Keratinocyte (primary cell): ENCODE measurements around the gene S100A1. TPM values are rescaled to one million over a fixed set of nuclear protein-coding genes. Genes with fewer than 3 reads are reported as not detected.
A peak's percentile ranks its signal among the peaks of the same experiment; 100 is the strongest.

Experiments used
- DNase-seq: peaks from one replicate; pipeline ENCODE4 v3.0.0-alpha.2; 2011; ENCODE audit warnings: low read depth, missing footprints, low spot score
- FAIRE-seq: peaks from 2 replicates; lab custom pipeline; 2011; peaks lifted over from hg19 to GRCh38; lab: Jason Lieb, UNC
- H2AFZ ChIP-seq: 2 replicates; pipeline ENCODE4 v1.6.0; 2012; ENCODE audit warnings: low read length, control low read depth, inconsistent platforms; ENCODE audit not compliant: control insufficient read depth
- H3K27ac ChIP-seq: 2 replicates; pipeline ENCODE4 v1.5.1; 2011; ENCODE audit warnings: low read length; ENCODE audit not compliant: control insufficient read depth, insufficient read depth
- H3K27me3 ChIP-seq: 3 replicates; pipeline ENCODE4 v1.6.0; 2011; ENCODE audit warnings: low read length; ENCODE audit not compliant: control insufficient read depth, insufficient read depth; ENCODE audit errors: extremely low read depth
- H3K36me3 ChIP-seq, 2 experiments: 2 replicates in 1 of 2; 3 replicates in 1 of 2; pipeline ENCODE4 v1.5.1; 2011; ENCODE audit warnings: low read length in 2 of 2, mild to moderate bottlenecking in 1 of 2; ENCODE audit not compliant: control insufficient read depth in 2 of 2, insufficient read depth in 2 of 2; ENCODE audit errors: extremely low read depth in 1 of 2
- H3K4me1 ChIP-seq: 3 replicates; pipeline ENCODE4 v1.5.1; 2011; ENCODE audit warnings: low read length; ENCODE audit not compliant: control insufficient read depth, insufficient read depth; ENCODE audit errors: extremely low read depth
- H3K4me2 ChIP-seq: 3 replicates; pipeline ENCODE4 v1.6.0; 2011; ENCODE audit warnings: low read depth, low read length; ENCODE audit not compliant: control insufficient read depth, insufficient read depth; ENCODE audit errors: extremely low read depth
- H3K4me3 ChIP-seq, 3 experiments: fragments of 200-600 bp in 1 of 3; sonication (generic) in 1 of 3; 2 replicates in 2 of 3; 3 replicates in 1 of 3; pipeline ENCODE4 v1.5.1; 2011 to 2016; ENCODE audit warnings: low read length in 3 of 3, mild to moderate bottlenecking in 3 of 3, control low read depth in 2 of 3, inconsistent platforms in 1 of 3, low read depth in 1 of 3, mixed read lengths in 1 of 3, mixed run types in 1 of 3, moderate library complexity in 1 of 3; ENCODE audit not compliant: control insufficient read depth in 2 of 3, insufficient read depth in 2 of 3; ENCODE audit errors: extremely low read depth in 1 of 3
- H3K79me2 ChIP-seq: 2 replicates; pipeline ENCODE4 v1.6.0; 2012; ENCODE audit warnings: low read length; ENCODE audit not compliant: control insufficient read depth, insufficient read depth
- H3K9ac ChIP-seq: 3 replicates; pipeline ENCODE4 v1.6.0; 2011; ENCODE audit warnings: low read length; ENCODE audit not compliant: control insufficient read depth, insufficient read depth; ENCODE audit errors: extremely low read depth
- H3K9me1 ChIP-seq: 3 replicates; pipeline ENCODE4 v1.6.0; 2011; ENCODE audit warnings: low read length; ENCODE audit not compliant: control insufficient read depth, insufficient read depth; ENCODE audit errors: extremely low read depth
- H3K9me3 ChIP-seq: 2 replicates; pipeline ENCODE4 v1.5.1; 2012; ENCODE audit warnings: low read depth, low read length; ENCODE audit not compliant: control insufficient read depth
- H4K20me1 ChIP-seq: 3 replicates; pipeline ENCODE4 v1.6.0; 2011; ENCODE audit warnings: low read length; ENCODE audit not compliant: control insufficient read depth, insufficient read depth; ENCODE audit errors: extremely low read depth
- EZH2 ChIP-seq: IDR thresholded peaks from one replicate; pipeline ENCODE4 v1.6.1; 2012; ENCODE audit warnings: inconsistent platforms, mild to moderate bottlenecking, low read length, moderate library complexity
- dilution Hi-C: fragments of 300-500 bp; cut with MboI; formaldehyde crosslinking; loops from one replicate; pipeline ENCODE4 v1.7.0; 2020; ENCODE audit warnings: low sequenced_read_pairs; ENCODE audit not compliant: extremely low pct_ligation_motif_present
- polyA minus RNA-seq, 3 experiments: library from RNA; depleted of rRNA, polyadenylated mRNA; stranded (reverse); fragments of >200 nt; gene quantifications; 1 replicate in 1 of 3; 2 replicates in 1 of 3; 3 replicates in 1 of 3; pipeline ENCODE4 v1.2.3, GENCODE V29; 2011
- polyA plus RNA-seq, 5 experiments: library from polyadenylated mRNA; depleted of rRNA in 3 of 5; stranded (reverse) in 3 of 5; stranded (forward) in 1 of 5; unstranded in 1 of 5; fragments of >200 nt; gene quantifications; 1 replicate in 1 of 5; 2 replicates in 3 of 5; 3 replicates in 1 of 5; pipeline versions ENCODE4 v1.2.1 to v1.2.3, GENCODE V29; 2011 to 2012; ENCODE audit warnings: missing spikeins in 2 of 5, low read depth in 1 of 5, low replicate concordance in 1 of 5
- TF ChIP-seq, protein P1 (sequence below), 3 experiments: IDR thresholded peaks in 1 of 3; conservative IDR thresholded peaks in 1 of 3; optimal IDR thresholded peaks in 1 of 3; 2 replicates in 2 of 3; 3 replicates in 1 of 3; pipeline versions ENCODE3 to v1.5.1; 2011; ENCODE audit warnings: low read length in 3 of 3, mild to moderate bottlenecking in 3 of 3, moderate library complexity in 2 of 3, control low read depth in 1 of 3, inconsistent platforms in 1 of 3; ENCODE audit not compliant: insufficient read depth in 2 of 3; ENCODE audit errors: extremely low read depth in 1 of 3

S100A1 gene
- polyA plus RNA-seq (0.12 to 0.15 TPM in 2 of 3 replicates, not detected in the other), polyA minus RNA-seq (not detected in 3 replicates)
- 1.3 TPM for polyA plus RNA-seq (2011; ENCODE audit: low read depth)
- 0.27 TPM in 1 of 2 replicates, not detected in the other for polyA plus RNA-seq (2011; cell fraction: cytosol; rRNA removed)
- polyA plus RNA-seq (2011; cell fraction: nucleus; rRNA removed): not detected in 2 replicates
- 1.1 and 1.4 TPM in 2 replicates for polyA plus RNA-seq (2012; ENCODE audit: low replicate concordance)
- not detected for polyA minus RNA-seq (2011; cell fraction: cytosol; rRNA and poly(A)+ RNA removed)
- polyA minus RNA-seq (2011; cell fraction: nucleus; rRNA and poly(A)+ RNA removed): not detected in 2 replicates

DNA sequence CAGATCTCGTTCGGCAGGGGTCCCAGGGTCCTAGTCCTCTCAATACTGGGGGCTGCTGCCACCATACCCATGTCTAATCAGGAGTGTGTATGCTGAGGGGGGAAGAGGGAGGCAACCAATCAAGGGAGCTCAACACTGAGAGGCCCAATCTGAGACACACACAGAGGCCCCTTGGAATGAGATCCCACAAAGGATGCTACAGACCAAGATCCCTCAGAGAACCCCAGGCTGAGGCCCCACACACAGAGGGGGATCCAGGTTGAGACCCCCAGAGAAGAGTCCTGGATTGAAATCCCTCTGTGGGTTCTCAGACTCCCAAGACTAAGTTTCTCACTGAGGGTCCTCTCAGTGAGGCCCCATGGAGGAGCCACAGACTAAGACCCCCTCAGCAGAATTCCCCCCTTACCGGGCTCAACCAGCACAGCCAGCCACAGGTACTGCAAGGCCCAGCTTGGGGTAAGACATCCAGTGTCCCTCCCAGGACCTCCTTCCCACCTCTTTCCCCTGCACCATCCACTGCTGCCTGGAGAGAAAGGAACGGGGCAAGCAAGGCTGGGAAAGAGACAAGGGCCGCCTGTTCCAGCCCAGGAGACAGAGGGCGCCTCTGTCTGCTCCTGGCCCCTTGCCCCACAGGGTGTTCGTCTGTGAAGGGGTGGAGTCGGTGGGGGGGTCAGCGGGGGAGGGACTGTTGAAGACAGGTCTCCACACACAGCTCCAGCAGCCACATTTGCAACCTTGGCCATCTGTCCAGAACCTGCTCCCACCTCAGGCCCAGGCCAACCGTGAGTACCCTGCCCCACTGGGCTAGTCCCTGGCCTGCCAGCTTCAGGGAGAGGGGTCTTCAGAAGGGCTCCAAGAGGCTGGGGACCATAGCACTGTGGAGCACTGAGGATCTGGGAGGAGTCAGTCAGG is at the start of gene S100A1:
Gene S100A1, plus strand, starts transcription at position 720 of the 912 bp plus-strand sequence. CDS start 2,088 bp downstream, outside the sequence.
- Histone ChIP-seq H3K36me3 (peaks cover 12 to 15% of the 10 kb centered on the region in 2 experiments), H3K4me3 (peak within 1 kb of the TSS; percentile 56 to 92 (median 87)), H2AFZ (peak within 1 kb of the TSS; percentile 79), H3K9me1 (peaks cover 6% of the 10 kb centered on the region), H3K9ac (peak within 1 kb of the TSS; percentile 98), H3K4me1 (peaks cover 19% of the 10 kb centered on the region), H3K27me3 (no peaks in the 10 kb centered on the region), H3K4me2 (peak within 1 kb of the TSS; percentile 100), H3K79me2 (peaks cover 17% of the 10 kb centered on the region), H3K9me3 (no peaks in the 10 kb centered on the region), H3K27ac (peak within 1 kb of the TSS; percentile 94), H4K20me1 (no peaks in the 10 kb centered on the region)
- dilution Hi-C loops: no loop called here
- FAIRE-seq: no peak
- DNase-seq: no peak
- no peak for TF ChIP-seq EZH2
- TF ChIP-seq, protein P1, sequence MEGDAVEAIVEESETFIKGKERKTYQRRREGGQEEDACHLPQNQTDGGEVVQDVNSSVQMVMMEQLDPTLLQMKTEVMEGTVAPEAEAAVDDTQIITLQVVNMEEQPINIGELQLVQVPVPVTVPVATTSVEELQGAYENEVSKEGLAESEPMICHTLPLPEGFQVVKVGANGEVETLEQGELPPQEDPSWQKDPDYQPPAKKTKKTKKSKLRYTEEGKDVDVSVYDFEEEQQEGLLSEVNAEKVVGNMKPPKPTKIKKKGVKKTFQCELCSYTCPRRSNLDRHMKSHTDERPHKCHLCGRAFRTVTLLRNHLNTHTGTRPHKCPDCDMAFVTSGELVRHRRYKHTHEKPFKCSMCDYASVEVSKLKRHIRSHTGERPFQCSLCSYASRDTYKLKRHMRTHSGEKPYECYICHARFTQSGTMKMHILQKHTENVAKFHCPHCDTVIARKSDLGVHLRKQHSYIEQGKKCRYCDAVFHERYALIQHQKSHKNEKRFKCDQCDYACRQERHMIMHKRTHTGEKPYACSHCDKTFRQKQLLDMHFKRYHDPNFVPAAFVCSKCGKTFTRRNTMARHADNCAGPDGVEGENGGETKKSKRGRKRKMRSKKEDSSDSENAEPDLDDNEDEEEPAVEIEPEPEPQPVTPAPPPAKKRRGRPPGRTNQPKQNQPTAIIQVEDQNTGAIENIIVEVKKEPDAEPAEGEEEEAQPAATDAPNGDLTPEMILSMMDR (optimal IDR thresholded peaks at IDR 0.05 in 1 of 3, IDR thresholded peaks at IDR 0.05 in 1 of 3, conservative IDR thresholded peaks at IDR 0.05 in 1 of 3; ENCODE audit: extremely low read depth in 1 of 3, insufficient read depth in 2 of 3, low read length in 3 of 3): peak in 1 of 3 experiments; percentile 35

DNA sequence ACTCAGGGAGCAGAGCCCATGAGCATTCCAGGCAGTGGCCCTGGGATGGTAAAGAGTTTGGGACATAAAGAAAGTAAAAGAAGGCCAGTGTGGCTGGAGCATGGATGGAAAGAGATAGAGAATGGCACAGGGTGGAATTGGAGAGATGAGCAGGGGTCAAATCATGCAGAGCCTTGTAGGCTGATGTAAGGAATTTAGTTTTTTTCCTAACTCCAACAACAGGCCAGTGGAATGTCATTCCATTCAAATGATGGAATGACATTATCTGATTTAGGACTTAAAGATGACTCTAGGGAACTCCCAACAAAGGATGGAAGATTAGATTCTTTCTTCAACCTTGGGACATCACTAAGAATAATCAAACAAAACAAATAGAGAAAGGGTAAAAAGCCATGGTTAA is 49.7 kb upstream of the S100A1 start:
- FAIRE-seq (peak; percentile 23), DNase-seq (no peak)
- Histone ChIP-seq H3K4me1 (peaks cover 24% of the 10 kb centered on the region), H4K20me1 (no peaks in the 10 kb centered on the region), H3K9ac (no peak overlapping the region), H3K36me3 (no peaks in the 10 kb centered on the region), H3K9me3 (no peaks in the 10 kb centered on the region), H3K4me2 (peak overlapping the region; percentile 71), H3K27ac (no peak overlapping the region), H3K9me1 (no peaks in the 10 kb centered on the region), H3K79me2 (no peaks in the 10 kb centered on the region), H3K4me3 (no peak overlapping the region), H2AFZ (no peak overlapping the region), H3K27me3 (no peaks in the 10 kb centered on the region)
- TF ChIP-seq, protein P1 (optimal IDR thresholded peaks at IDR 0.05 in 1 of 3, IDR thresholded peaks at IDR 0.05 in 1 of 3, conservative IDR thresholded peaks at IDR 0.05 in 1 of 3; ENCODE audit: extremely low read depth in 1 of 3, insufficient read depth in 2 of 3, low read length in 3 of 3): no peak
- TF ChIP-seq EZH2: no peak
- dilution Hi-C loops: no loop called here
